DMS153 (cell line): ENCODE measurements around the gene ASCC1.

Experiments
- DNase-seq: peaks from one replicate; lab custom pipeline; 2025; lab: John Stamatoyannopoulos, UW

Gene ASCC1

GRCh38 chr10:72081772-72082590 is 134.1 kb downstream of the ASCC1 start:
- DNase-seq, result no peak

- no peak for DNase-seq
Measured at GRCh38 chr10:72081210-72081609, 134.9 kb downstream of the ASCC1 start.

- no peak for DNase-seq
Measured at GRCh38 chr10:72080042-72080975, 135.8 kb downstream of the ASCC1 start.

GRCh38 chr10:72079356-72079755 is 136.7 kb downstream of the ASCC1 start:
- no peak for DNase-seq

GRCh38 chr10:72077275-72077990 is 138.6 kb downstream of the ASCC1 start:
- DNase-seq, result no peak

- no peak for DNase-seq
Measured at GRCh38 chr10:72076756-72077155, 139.3 kb downstream of the ASCC1 start.

GRCh38 chr10:72075376-72076115 is 140.5 kb downstream of the ASCC1 start:
- no peak for DNase-seq

- no peak for DNase-seq
Measured at GRCh38 chr10:72074574-72075375, 141.3 kb downstream of the ASCC1 start.

GRCh38 chr10:72073708-72074573 is 142.1 kb downstream of the ASCC1 start:
- no peak for DNase-seq

- DNase-seq, result no peak
Measured at GRCh38 chr10:72072639-72073038, 143.4 kb downstream of the ASCC1 start.

GRCh38 chr10:72072046-72072445 is 144.0 kb downstream of the ASCC1 start:
- no peak for DNase-seq

GRCh38 chr10:72069751-72070526 is 146.1 kb downstream of the ASCC1 start:
- DNase-seq, result no peak

GRCh38 chr10:72068901-72069446 is 147.1 kb downstream of the ASCC1 start:
- DNase-seq, result no peak

- DNase-seq, result no peak
Measured at GRCh38 chr10:72068126-72068765, 147.8 kb downstream of the ASCC1 start.

GRCh38 chr10:72067463-72068125 is 148.5 kb downstream of the ASCC1 start:
- no peak for DNase-seq

GRCh38 chr10:72066318-72067284 is 149.5 kb downstream of the ASCC1 start:
- no peak for DNase-seq
